Choroid plexus epithelial cell (primary cell): ENCODE results near the gene TSPAN12.
A peak's percentile ranks its signal among the peaks of the same experiment; 100 is the strongest.

Experiments used
- DNase-seq: peaks from one replicate; pipeline ENCODE4 v3.0.0-alpha.2; 2010; ENCODE audit warnings: low read depth
- H3K4me3 ChIP-seq: 2 replicates; pipeline ENCODE4 v1.5.1; 2011; ENCODE audit warnings: low read depth, mild to moderate bottlenecking, control low read depth, low read length, moderate library complexity
- CTCF ChIP-seq: conservative IDR thresholded peaks from 2 replicates; pipeline ENCODE4 v1.5.1; 2011; ENCODE audit warnings: low read depth, mild to moderate bottlenecking, control low read depth, inconsistent platforms, low read length, moderate library complexity

The TSPAN12 gene

GRCh38 chr7:120842121-120842621 is 15.8 kb downstream of the TSPAN12 start:
- H3K4me3 ChIP-seq, result no peak overlapping the region
- no peak for TF ChIP-seq CTCF
- no peak for DNase-seq

- no peak for TF ChIP-seq CTCF
- H3K4me3 ChIP-seq, result no peak overlapping the region
- DNase-seq, result no peak
Measured at GRCh38 chr7:120841608-120842007, 16.3 kb downstream of the TSPAN12 start.

- DNase-seq, result no peak
Measured at GRCh38 chr7:120838281-120838682, 19.7 kb downstream of the TSPAN12 start.

GRCh38 chr7:120837599-120837998 is 20.3 kb downstream of the TSPAN12 start:
- H3K4me3 ChIP-seq, result no peak overlapping the region
- no peak for DNase-seq
- no peak for TF ChIP-seq CTCF

More at GRCh38 chr7:120838281-120838682, 19.7 kb downstream of the TSPAN12 start:
- no peak for TF ChIP-seq CTCF
- peak overlapping the region; percentile 4 for H3K4me3 ChIP-seq

GRCh38 chr7:120836556-120837115 is 21.3 kb downstream of the TSPAN12 start:
- DNase-seq, result no peak
- no peak overlapping the region for H3K4me3 ChIP-seq

DNA sequence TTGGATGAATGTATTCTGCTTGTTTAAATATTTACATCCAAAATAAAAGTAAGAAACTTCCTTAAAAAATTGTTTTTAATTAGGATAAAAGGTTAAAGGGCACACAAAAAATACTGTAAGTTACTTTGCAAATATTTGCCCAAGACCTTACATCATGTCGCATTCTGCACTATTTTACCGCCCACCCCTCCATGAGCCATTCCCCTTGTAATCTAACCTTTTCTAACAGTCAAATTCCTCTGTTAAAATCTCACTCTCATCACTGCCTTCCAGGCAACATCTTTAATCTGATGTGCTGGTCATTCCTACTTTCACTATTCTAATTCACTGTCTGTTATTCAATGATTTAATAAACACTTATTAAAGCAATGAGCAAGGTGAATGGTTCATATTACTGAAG is 23.2 kb downstream of the TSPAN12 start:
- TF ChIP-seq CTCF, result no peak
- no peak overlapping the region for H3K4me3 ChIP-seq
- DNase-seq, result no peak

More at GRCh38 chr7:120836556-120837115, 21.3 kb downstream of the TSPAN12 start:
- TF ChIP-seq CTCF, result no peak

- no peak overlapping the region for H3K4me3 ChIP-seq
- no peak for TF ChIP-seq CTCF
- DNase-seq, result no peak
Measured at GRCh38 chr7:120833546-120833945, 24.4 kb downstream of the TSPAN12 start.
